ENCODE measurements around the gene RGS17.

DNA sequence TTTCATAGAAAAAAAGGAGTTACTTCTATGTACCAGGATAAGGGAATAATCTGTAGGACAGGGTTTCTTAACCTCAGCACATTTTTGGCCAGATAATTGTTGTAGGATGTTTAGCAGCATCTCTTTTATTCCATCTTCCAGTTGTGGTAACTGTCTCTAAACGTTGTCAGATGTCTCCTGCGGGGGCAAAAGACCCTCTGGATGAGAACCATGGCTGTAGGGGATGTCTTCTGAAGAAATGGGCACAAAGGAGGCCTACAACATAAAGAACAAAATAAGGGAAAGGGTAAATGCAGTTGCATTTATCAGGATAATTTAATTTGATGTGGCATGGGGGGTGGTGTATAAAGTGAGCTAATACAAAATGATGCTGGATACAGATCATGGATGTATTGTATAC is 144.1 kb downstream of the RGS17 start:
- TF ChIP-seq, protein P1, sequence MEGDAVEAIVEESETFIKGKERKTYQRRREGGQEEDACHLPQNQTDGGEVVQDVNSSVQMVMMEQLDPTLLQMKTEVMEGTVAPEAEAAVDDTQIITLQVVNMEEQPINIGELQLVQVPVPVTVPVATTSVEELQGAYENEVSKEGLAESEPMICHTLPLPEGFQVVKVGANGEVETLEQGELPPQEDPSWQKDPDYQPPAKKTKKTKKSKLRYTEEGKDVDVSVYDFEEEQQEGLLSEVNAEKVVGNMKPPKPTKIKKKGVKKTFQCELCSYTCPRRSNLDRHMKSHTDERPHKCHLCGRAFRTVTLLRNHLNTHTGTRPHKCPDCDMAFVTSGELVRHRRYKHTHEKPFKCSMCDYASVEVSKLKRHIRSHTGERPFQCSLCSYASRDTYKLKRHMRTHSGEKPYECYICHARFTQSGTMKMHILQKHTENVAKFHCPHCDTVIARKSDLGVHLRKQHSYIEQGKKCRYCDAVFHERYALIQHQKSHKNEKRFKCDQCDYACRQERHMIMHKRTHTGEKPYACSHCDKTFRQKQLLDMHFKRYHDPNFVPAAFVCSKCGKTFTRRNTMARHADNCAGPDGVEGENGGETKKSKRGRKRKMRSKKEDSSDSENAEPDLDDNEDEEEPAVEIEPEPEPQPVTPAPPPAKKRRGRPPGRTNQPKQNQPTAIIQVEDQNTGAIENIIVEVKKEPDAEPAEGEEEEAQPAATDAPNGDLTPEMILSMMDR (IDR thresholded peaks at IDR 0.05): no peak
- no peak for TF ChIP-seq POLR2A (IDR thresholded peaks at IDR 0.05)

Measured in lower leg skin (tissue), 3 donors.